Hepatocyte (in vitro differentiated cells): ENCODE measurements around the gene LAPTM5. TPM values are rescaled to one million over a fixed set of nuclear protein-coding genes. Genes with fewer than 3 reads are reported as not detected.

ENCODE experiments used
- DNase-seq: peaks from one replicate; pipeline ENCODE4 v3.0.0-alpha.2; 2016; ENCODE audit warnings: low spot score
- H2AFZ ChIP-seq: fragments of 200-600 bp; sonication (generic); 2 replicates; pipeline ENCODE4 v1.6.0; 2016; ENCODE audit warnings: antibody characterized with exemption, mild to moderate bottlenecking
- H3K27ac ChIP-seq: fragments of 200-600 bp; sonication (generic); 2 replicates; pipeline ENCODE4 v1.5.1; 2016; ENCODE audit warnings: mild to moderate bottlenecking
- H3K27me3 ChIP-seq: fragments of 200-600 bp; sonication (generic); 2 replicates; pipeline ENCODE4 v1.6.1; 2016
- H3K36me3 ChIP-seq: fragments of 200-600 bp; sonication (generic); replicated peaks from 2 replicates; pipeline ENCODE4 v1.5.1; 2016; ENCODE audit warnings: low read depth; ENCODE audit not compliant: insufficient read depth
- H3K4me1 ChIP-seq: fragments of 200-600 bp; sonication (generic); 2 replicates; pipeline ENCODE4 v1.5.1; 2016; ENCODE audit warnings: mild to moderate bottlenecking, moderate library complexity; ENCODE audit not compliant: insufficient read depth
- H3K4me2 ChIP-seq: fragments of 200-600 bp; sonication (generic); 2 replicates; pipeline ENCODE4 v1.6.0; 2016
- H3K4me3 ChIP-seq: fragments of 200-600 bp; sonication (generic); 2 replicates; pipeline ENCODE4 v1.5.1; 2016; ENCODE audit warnings: mild to moderate bottlenecking
- H3K79me2 ChIP-seq: fragments of 200-600 bp; sonication (generic); 2 replicates; pipeline ENCODE4 v1.6.0; 2017; ENCODE audit warnings: mild to moderate bottlenecking
- H3K9me2 ChIP-seq: fragments of 200-600 bp; sonication (generic); replicated peaks from 2 replicates; pipeline ENCODE4 v1.6.0; 2017; ENCODE audit warnings: mild to moderate bottlenecking; ENCODE audit not compliant: insufficient read depth
- H3K9me3 ChIP-seq: fragments of 200-600 bp; sonication (generic); 2 replicates; pipeline ENCODE4 v1.5.1; 2016; ENCODE audit warnings: low read depth, mild to moderate bottlenecking
- H4K20me1 ChIP-seq: fragments of 200-600 bp; sonication (generic); 2 replicates; pipeline ENCODE4 v1.6.0; 2016; ENCODE audit warnings: mild to moderate bottlenecking; ENCODE audit not compliant: insufficient read depth, poor library complexity, severe bottlenecking
- CTCF ChIP-seq: fragments of 200-600 bp; sonication (generic); IDR thresholded peaks from 2 replicates; pipeline ENCODE4 v1.5.1; 2016; ENCODE audit warnings: antibody characterized with exemption, mild to moderate bottlenecking; ENCODE audit not compliant: poor library complexity
- EZH2 ChIP-seq: fragments of 200-600 bp; sonication (generic); IDR thresholded peaks from 2 replicates; pipeline ENCODE4 v1.6.1; 2016; ENCODE audit warnings: antibody characterized with exemption, mild to moderate bottlenecking, borderline replicate concordance
- EZH2phosphoT487 ChIP-seq: fragments of 200-600 bp; sonication (generic); IDR thresholded peaks from one replicate; pipeline ENCODE4 v1.6.1; 2018; ENCODE audit warnings: antibody characterized with exemption, mild to moderate bottlenecking, low read depth, moderate library complexity; ENCODE audit not compliant: unreplicated experiment, severe bottlenecking
- WGBS: methylation state at CpG from one replicate; pipeline ENCODE4 v1.1.6; 2016; ENCODE audit warnings: low lambda C conversion rate; ENCODE audit errors: missing lambda C conversion rate; 5-methylcytosine and 5-hydroxymethylcytosine counted together
- polyA plus RNA-seq: library from polyadenylated mRNA; unstranded; fragments of >200 nt; fragmentation: Nextera tagmentation; extraction: Ambion mirVana; gene quantifications from 2 replicates; pipeline ENCODE4 v1.2.1, GENCODE V29; 2016
- total RNA-seq: library from RNA; depleted of rRNA; stranded (reverse); fragments of >200 nt; gene quantifications from 2 replicates; pipeline ENCODE4 v1.2.3, GENCODE V29; 2014

The LAPTM5 gene
- total and polyA plus RNA-seq, 2 experiments from 2014 or later = 2.6 to 3.2 TPM

GRCh38 chr1:30737357-30738039 lies 20.1 kb downstream of the LAPTM5 start:
- H3K27ac ChIP-seq = peak overlapping the region; percentile 35
- H3K27me3 ChIP-seq = no peaks in the 10 kb centered on the region
- no peak for TF ChIP-seq EZH2
- TF ChIP-seq EZH2phosphoT487 = no peak
- no peak for TF ChIP-seq CTCF
- no peaks in the 10 kb centered on the region for H3K9me2 ChIP-seq
- H4K20me1 ChIP-seq = no peaks in the 10 kb centered on the region
- H3K36me3 ChIP-seq = no peaks in the 10 kb centered on the region
- no peak overlapping the region for H2AFZ ChIP-seq
- no peaks in the 10 kb centered on the region for H3K79me2 ChIP-seq
- WGBS = 88% methylated on average over 14 of the region's 14 CpGs
- no peak for DNase-seq
- H3K4me3 ChIP-seq = no peak overlapping the region
- no peaks in the 10 kb centered on the region for H3K4me1 ChIP-seq
- no peaks in the 10 kb centered on the region for H3K9me3 ChIP-seq
- H3K4me2 ChIP-seq = no peak overlapping the region

GRCh38 chr1:30735668-30736498 lies 21.7 kb downstream of the LAPTM5 start:
- Histone ChIP-seq H3K4me2 (no peak overlapping the region), H3K79me2 (no peaks in the 10 kb centered on the region), H3K9me2 (no peaks in the 10 kb centered on the region), H3K4me3 (no peak overlapping the region), H3K36me3 (no peaks in the 10 kb centered on the region), H3K4me1 (no peaks in the 10 kb centered on the region), H4K20me1 (no peaks in the 10 kb centered on the region), H3K9me3 (no peaks in the 10 kb centered on the region), H3K27ac (no peak overlapping the region), H3K27me3 (no peaks in the 10 kb centered on the region), H2AFZ (no peak overlapping the region)
- TF ChIP-seq CTCF (no peak), EZH2 (no peak), EZH2phosphoT487 (no peak)
- 96% methylated on average over 6 of the region's 6 CpGs for WGBS
- DNase-seq = no peak

GRCh38 chr1:30735124-30735523 lies 22.4 kb downstream of the LAPTM5 start:
- TF ChIP-seq CTCF (no peak), EZH2 (no peak), EZH2phosphoT487 (no peak)
- Histone ChIP-seq H3K9me3 (no peaks in the 10 kb centered on the region), H3K27ac (no peak overlapping the region), H3K36me3 (no peaks in the 10 kb centered on the region), H4K20me1 (no peaks in the 10 kb centered on the region), H3K27me3 (no peaks in the 10 kb centered on the region), H2AFZ (no peak overlapping the region), H3K9me2 (no peaks in the 10 kb centered on the region), H3K4me1 (no peaks in the 10 kb centered on the region), H3K79me2 (no peaks in the 10 kb centered on the region), H3K4me2 (no peak overlapping the region), H3K4me3 (no peak overlapping the region)
- no peak for DNase-seq
- WGBS = 95% methylated on average over 6 of the region's 6 CpGs
